Kidney (tissue), 14 donors: Measurements from ENCODE around the gene CALCOCO2. TPM values are rescaled to one million over a fixed set of nuclear protein-coding genes. Genes with fewer than 3 reads are reported as not detected.
"Not testable (repeated sequence)": the region's sequence is repeated elsewhere in the genome, so short reads cannot be mapped to it uniquely, and the experiment has no call there.

Experiments used
- DNase-seq, 5 donors: peaks; one replicate each; pipeline ENCODE4 v3.0.0-alpha.2; 2013 to 2020
- FAIRE-seq: peaks from 2 replicates; lab custom pipeline; 2012; peaks lifted over from hg19 to GRCh38; lab: Jason Lieb, UNC
- H3K27ac ChIP-seq, 2 donors: one replicate each; pipeline ENCODE4 v1.7.0; 2013; ENCODE audit warnings: low read depth in 2 of 2, low read length in 2 of 2, inconsistent platforms in 1 of 2
- H3K27me3 ChIP-seq: one replicate; pipeline ENCODE4 v1.7.1; 2013; ENCODE audit warnings: low read length, inconsistent platforms; ENCODE audit not compliant: control insufficient read depth, insufficient read depth
- H3K36me3 ChIP-seq, 3 donors: one replicate each; pipeline versions ENCODE4 v1.7.0 to v1.7.1; 2013; ENCODE audit warnings: low read length in 3 of 3, control low read depth in 1 of 3, inconsistent platforms in 1 of 3; ENCODE audit not compliant: insufficient read depth in 3 of 3, control insufficient read depth in 2 of 3
- H3K4me1 ChIP-seq, 3 donors: one replicate each; pipeline versions ENCODE4 v1.7.0 to v1.7.1; 2013; ENCODE audit warnings: low read length in 3 of 3, inconsistent platforms in 1 of 3, low read depth in 1 of 3; ENCODE audit not compliant: control insufficient read depth in 2 of 3, insufficient read depth in 2 of 3
- H3K4me3 ChIP-seq, 3 donors: one replicate each; pipeline versions ENCODE4 v1.7.0 to v1.8.1; 2013; ENCODE audit warnings: low read length in 3 of 3, control low read depth in 1 of 3, inconsistent platforms in 1 of 3
- H3K9ac ChIP-seq, 3 donors: one replicate each; pipeline versions ENCODE4 v1.7.0 to v1.7.1; 2013; ENCODE audit warnings: low read length in 3 of 3, control low read depth in 1 of 3, inconsistent platforms in 1 of 3
- H3K9me3 ChIP-seq, 3 donors: one replicate each; pipeline versions ENCODE4 v1.7.0 to v1.7.1; 2013; ENCODE audit warnings: low read length in 3 of 3, control low read depth in 1 of 3, inconsistent platforms in 1 of 3; ENCODE audit not compliant: control insufficient read depth in 2 of 3, insufficient read depth in 1 of 3
- intact Hi-C: fragments of 100-400 bp; cut with DNase I; formaldehyde crosslinking; loops from one replicate; pipeline ENCODE4 v1.11.1; 2022
- polyA plus RNA-seq: library from polyadenylated mRNA; stranded (reverse); fragments of 350-450 nt; fragmentation: Illumina TruSeq; extraction: RNeasy Lipid Tissue Mini Kit (QIAGEN cat#74804); gene quantifications from one replicate; pipeline ENCODE4 v1.2.3, GENCODE V29; 2014; ENCODE audit warnings: low read depth, low replicate concordance; ENCODE audit not compliant: insufficient read depth
- total RNA-seq: library from RNA; stranded (reverse); fragmentation: NEBNext Ultra II Directional; extraction: Animal tissue kit (Norgen Biotek cat#: 25700); gene quantifications from one replicate; pipeline ENCODE4 v1.2.1, GENCODE V29; 2021
- TF ChIP-seq, protein P1 (sequence below): IDR thresholded peaks from 3 replicates; pipeline ENCODE4 v1.5.1; 2012; ENCODE audit warnings: mild to moderate bottlenecking, moderate library complexity, borderline replicate concordance; ENCODE audit not compliant: insufficient read depth; ENCODE audit errors: extremely low read depth
- donor health status: control.
- donor health status: control.
- donor health status: control.
- donor health status: control.
- donor health status: control.
- donor health status: DM: yes; HTN: yes; CAD: no.
- donor health status: Normal renal cell carcinoma (clear cell type).

Gene CALCOCO2
- total and polyA plus RNA-seq, 2 donors from 2014 or later = 63.6 to 157 TPM

DNA sequence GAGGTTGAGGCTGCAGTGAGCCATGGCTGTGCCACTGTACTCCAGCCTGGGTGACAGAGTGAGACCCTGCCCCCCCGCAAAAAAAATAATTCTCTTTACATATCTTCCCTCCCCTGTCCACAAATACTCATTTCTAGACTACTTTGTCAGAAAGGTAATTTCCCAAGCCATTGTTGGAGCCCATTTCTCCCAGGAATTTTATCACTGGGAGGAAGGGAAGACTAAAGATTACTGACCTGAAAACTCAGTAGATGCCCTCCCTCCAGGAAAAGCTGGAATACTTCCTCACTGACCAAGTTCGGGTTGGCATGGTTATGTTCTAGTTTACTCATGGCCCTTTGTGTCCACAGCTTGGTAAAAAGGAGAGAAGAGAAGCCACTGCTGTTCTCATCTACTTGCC is 4.1 kb downstream of the CALCOCO2 start:
- FAIRE-seq (no peak), DNase-seq (no peak)
- no peak overlapping the region for H3K4me3 ChIP-seq
- no peaks in the 10 kb centered on the region for H3K36me3 ChIP-seq
- H3K4me1 ChIP-seq = peaks cover 0 to 9% (median 4%) of the 10 kb centered on the region in 3 donors
- no peak overlapping the region for H3K9ac ChIP-seq
- no peaks in the 10 kb centered on the region for H3K9me3 ChIP-seq
- TF ChIP-seq, protein P1, sequence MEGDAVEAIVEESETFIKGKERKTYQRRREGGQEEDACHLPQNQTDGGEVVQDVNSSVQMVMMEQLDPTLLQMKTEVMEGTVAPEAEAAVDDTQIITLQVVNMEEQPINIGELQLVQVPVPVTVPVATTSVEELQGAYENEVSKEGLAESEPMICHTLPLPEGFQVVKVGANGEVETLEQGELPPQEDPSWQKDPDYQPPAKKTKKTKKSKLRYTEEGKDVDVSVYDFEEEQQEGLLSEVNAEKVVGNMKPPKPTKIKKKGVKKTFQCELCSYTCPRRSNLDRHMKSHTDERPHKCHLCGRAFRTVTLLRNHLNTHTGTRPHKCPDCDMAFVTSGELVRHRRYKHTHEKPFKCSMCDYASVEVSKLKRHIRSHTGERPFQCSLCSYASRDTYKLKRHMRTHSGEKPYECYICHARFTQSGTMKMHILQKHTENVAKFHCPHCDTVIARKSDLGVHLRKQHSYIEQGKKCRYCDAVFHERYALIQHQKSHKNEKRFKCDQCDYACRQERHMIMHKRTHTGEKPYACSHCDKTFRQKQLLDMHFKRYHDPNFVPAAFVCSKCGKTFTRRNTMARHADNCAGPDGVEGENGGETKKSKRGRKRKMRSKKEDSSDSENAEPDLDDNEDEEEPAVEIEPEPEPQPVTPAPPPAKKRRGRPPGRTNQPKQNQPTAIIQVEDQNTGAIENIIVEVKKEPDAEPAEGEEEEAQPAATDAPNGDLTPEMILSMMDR = no peak
- intact Hi-C loops = no loop called here
- no peaks in the 10 kb centered on the region for H3K27me3 ChIP-seq
- H3K27ac ChIP-seq = no peak overlapping the region

DNA sequence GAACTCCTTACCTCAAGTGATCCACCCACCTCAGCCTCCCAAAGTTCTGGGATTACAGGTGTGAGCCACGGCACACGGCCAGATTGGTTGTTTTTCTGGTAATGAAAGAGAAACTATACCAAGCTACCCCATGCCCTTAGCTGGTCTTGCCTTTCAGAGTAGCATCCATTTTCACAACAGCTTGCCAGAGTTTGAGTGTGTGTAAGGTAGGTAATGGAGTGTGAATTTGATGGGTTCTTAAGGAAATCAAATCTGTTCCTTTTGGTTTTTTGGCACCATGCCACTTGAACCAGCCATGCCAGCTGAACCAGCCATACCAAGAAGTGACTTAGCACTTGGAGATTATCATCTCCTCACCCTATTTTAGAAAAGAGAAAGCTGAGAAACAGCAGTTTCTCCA is 5.1 kb downstream of the CALCOCO2 start:
- no peak overlapping the region for H3K9ac ChIP-seq
- TF ChIP-seq, protein P1 = no peak
- H3K36me3 ChIP-seq = no peaks in the 10 kb centered on the region
- DNase-seq = no peak
- peaks cover 0 to 14% (median 4%) of the 10 kb centered on the region in 3 donors for H3K4me1 ChIP-seq
- no peaks in the 10 kb centered on the region for H3K27me3 ChIP-seq
- no peak for FAIRE-seq
- no peak overlapping the region for H3K4me3 ChIP-seq
- H3K27ac ChIP-seq = no peak overlapping the region
- H3K9me3 ChIP-seq = no peaks in the 10 kb centered on the region
- intact Hi-C loops = no loop called here

DNA sequence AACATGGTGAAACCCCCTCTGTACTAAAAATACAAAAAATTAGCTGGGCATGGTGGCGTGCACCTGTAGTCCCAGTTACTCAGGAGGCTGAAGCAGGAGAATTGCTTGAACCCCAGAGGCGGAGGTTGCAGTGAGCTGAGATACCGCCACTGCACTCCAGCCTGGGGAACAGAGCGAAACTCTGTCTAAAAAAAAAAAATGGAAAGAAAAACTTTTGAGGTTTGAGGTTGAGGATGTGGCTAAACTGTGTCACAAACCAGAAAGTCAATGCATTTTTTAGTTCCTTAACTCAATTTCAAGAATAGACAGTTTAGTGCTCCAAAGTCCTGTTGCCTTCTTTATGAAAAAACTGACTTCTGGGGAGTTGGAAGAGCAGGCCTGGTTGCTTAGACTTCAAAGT is 6.6 kb downstream of the CALCOCO2 start:
- peaks cover 0 to 15% (median 0%) of the 10 kb centered on the region in 3 donors for H3K4me1 ChIP-seq
- H3K36me3 ChIP-seq, intact Hi-C loops, H3K27ac ChIP-seq, H3K9me3 ChIP-seq, DNase-seq, H3K9ac ChIP-seq, H3K27me3 ChIP-seq, FAIRE-seq, H3K4me3 ChIP-seq: not testable (repeated sequence)

DNA sequence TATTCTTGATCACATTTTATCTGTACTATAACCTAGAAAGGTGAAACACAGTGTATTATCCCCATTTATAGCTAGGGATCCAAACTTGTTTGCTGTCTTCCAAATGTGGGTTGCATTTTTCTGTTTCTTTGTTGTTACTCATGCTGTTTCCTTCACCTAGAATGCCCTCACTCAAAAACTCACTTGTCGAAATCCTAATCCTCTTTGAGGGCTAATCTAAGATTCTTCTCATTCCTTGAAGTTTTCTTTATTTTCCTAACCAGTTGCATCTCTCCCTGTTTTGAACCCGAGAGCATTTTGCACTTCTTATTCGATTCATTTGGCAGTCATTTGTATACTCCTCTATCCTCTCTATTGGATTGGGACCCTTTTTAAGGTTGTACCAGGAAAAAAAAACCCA is 9.6 kb downstream of the CALCOCO2 start:
- no peak overlapping the region for H3K9ac ChIP-seq
- no peaks in the 10 kb centered on the region for H3K27me3 ChIP-seq
- FAIRE-seq (no peak), DNase-seq (no peak)
- peak overlapping the region in 1 of 2 donors; percentile 93 for H3K27ac ChIP-seq
- H3K9me3 ChIP-seq = no peaks in the 10 kb centered on the region
- H3K4me1 ChIP-seq = peaks cover 0 to 15% (median 0%) of the 10 kb centered on the region in 3 donors
- no peak overlapping the region for H3K4me3 ChIP-seq
- TF ChIP-seq, protein P1 = no peak
- peaks cover 4 to 12% (median 5%) of the 10 kb centered on the region in 3 donors for H3K36me3 ChIP-seq
- intact Hi-C loops = no loop called here
